Gastroesophageal sphincter (tissue), 4 donors: ENCODE data around the gene C12orf56. TPM values are rescaled to one million over a fixed set of nuclear protein-coding genes. Genes with fewer than 3 reads are reported as not detected.
"Not testable (repeated sequence)": the region's sequence is repeated elsewhere in the genome, so short reads cannot be mapped to it uniquely, and the experiment has no call there.

ENCODE experiments used
- ATAC-seq: fragments of 150-250 bp; one replicate; pipeline ENCODE4 v1.9.1; 2016; ENCODE audit warnings: mild to moderate bottlenecking, moderate library complexity
- H3K27ac ChIP-seq, 4 donors: fragments of 200-600 bp; sonication (generic) in 3 of 4; 1 replicate in 3 of 4; 2 replicates in 1 of 4; pipeline ENCODE4 v1.5.1; 2016 to 2019
- H3K27me3 ChIP-seq: fragments of 200-600 bp; sonication (generic); one replicate; pipeline ENCODE4 v1.5.1; 2019
- H3K36me3 ChIP-seq, 2 donors: fragments of 200-600 bp; sonication (generic); one replicate each; pipeline ENCODE4 v1.5.1; 2019; ENCODE audit warnings: control low read depth in 1 of 2
- H3K4me1 ChIP-seq, 3 donors: fragments of 200-600 bp; sonication (generic); 1 replicate in 2 of 3; 2 replicates in 1 of 3; pipeline ENCODE4 v1.5.1; 2016 to 2019; ENCODE audit warnings: control low read depth in 2 of 3
- H3K4me3 ChIP-seq, 2 donors: fragments of 200-600 bp; sonication (generic); one replicate each; pipeline ENCODE4 v1.5.1; 2019; ENCODE audit warnings: mild to moderate bottlenecking in 1 of 2, moderate library complexity in 1 of 2
- H3K9me3 ChIP-seq, 3 donors: fragments of 200-600 bp; sonication (generic); one replicate each; pipeline ENCODE4 v1.5.1; 2017 to 2019; ENCODE audit warnings: control low read depth in 2 of 3
- CTCF ChIP-seq, 4 experiments: fragments of 200-600 bp in 2 of 4; fragments of 450-650 bp in 2 of 4; sonication (generic) in 1 of 4; IDR thresholded peaks; one replicate each; pipeline ENCODE4 v1.5.1; 2017 to 2019; ENCODE audit warnings: antibody characterized with exemption in 4 of 4, mild to moderate bottlenecking in 2 of 4, moderate library complexity in 2 of 4
- EP300 ChIP-seq: sonication (generic); formaldehyde crosslinking; IDR thresholded peaks from one replicate; pipeline ENCODE4 v1.6.1; 2017; ENCODE audit warnings: antibody characterized with exemption, mild to moderate bottlenecking
- POLR2A ChIP-seq, 2 donors: fragments of 450-650 bp; IDR thresholded peaks; one replicate each; pipeline ENCODE4 v1.6.1; 2017; ENCODE audit warnings: antibody characterized with exemption in 2 of 2, mild to moderate bottlenecking in 2 of 2, moderate library complexity in 1 of 2
- POLR2AphosphoS5 ChIP-seq: sonication (generic); formaldehyde crosslinking; IDR thresholded peaks from one replicate; pipeline ENCODE4 v1.6.1; 2017; ENCODE audit warnings: antibody characterized with exemption
- WGBS, 2 donors: methylation state at CpG; one replicate each; pipeline ENCODE4 v1.1.5; 2018; ENCODE audit warnings: low coverage in 1 of 2; 5-methylcytosine and 5-hydroxymethylcytosine counted together
- total RNA-seq, 4 donors: library from RNA; depleted of rRNA; stranded (reverse); fragments of >200 nt; gene quantifications; one replicate each; pipeline ENCODE4 v1.1.0, GENCODE V29; 2016

The C12orf56 gene
- total RNA-seq, 4 donors from 2014 or later: not detected

- ATAC-seq: no peak
- H3K9me3 ChIP-seq: peaks cover 0 to 5% (median 0%) of the 10 kb centered on the region in 3 donors
- 64 to 88% methylated on average over 4 of the region's 4 CpGs for WGBS, 2 donors
- H3K36me3 ChIP-seq: no peaks in the 10 kb centered on the region
- H3K4me1 ChIP-seq: no peaks in the 10 kb centered on the region
- no peak overlapping the region for H3K27ac ChIP-seq
- TF ChIP-seq CTCF (IDR thresholded peaks at IDR 0.05) (no peak), POLR2AphosphoS5 (no peak), POLR2A (IDR thresholded peaks at IDR 0.05) (no peak), EP300 (no peak)
- H3K27me3 ChIP-seq: no peaks in the 10 kb centered on the region
- H3K4me3 ChIP-seq: no peak overlapping the region
These were observed 54.6 kb downstream of the C12orf56 start for GRCh38 chr12:64335886-64336466.

GRCh38 chr12:64332938-64333337 lies 57.6 kb downstream of the C12orf56 start:
- ATAC-seq: no peak

GRCh38 chr12:64332296-64332695 lies 58.3 kb downstream of the C12orf56 start:
- no peak for ATAC-seq
- H3K4me3 ChIP-seq: no peak overlapping the region
- H3K27ac ChIP-seq: no peak overlapping the region
- H3K27me3 ChIP-seq: no peaks in the 10 kb centered on the region
- H3K4me1 ChIP-seq: no peaks in the 10 kb centered on the region
- TF ChIP-seq EP300: no peak
- no peak for TF ChIP-seq POLR2AphosphoS5
- no peaks in the 10 kb centered on the region for H3K36me3 ChIP-seq
- 94 to 97% methylated on average over 3 to 5 of the region's 5 CpGs for WGBS, 2 donors
- no peaks in the 10 kb centered on the region for H3K9me3 ChIP-seq

More at GRCh38 chr12:64332938-64333337, 57.6 kb downstream of the C12orf56 start:
- Histone ChIP-seq H3K27ac (no peak overlapping the region), H3K4me1 (no peaks in the 10 kb centered on the region), H3K9me3 (no peaks in the 10 kb centered on the region), H3K36me3 (no peaks in the 10 kb centered on the region), H3K27me3 (no peaks in the 10 kb centered on the region), H3K4me3 (no peak overlapping the region)
- 76 to 80% methylated on average over 2 of the region's 2 CpGs for WGBS, 2 donors
- no peak for TF ChIP-seq POLR2A (IDR thresholded peaks at IDR 0.05)
- TF ChIP-seq CTCF (IDR thresholded peaks at IDR 0.05): no peak
- no peak for TF ChIP-seq EP300
- no peak for TF ChIP-seq POLR2AphosphoS5

GRCh38 chr12:64329031-64329710 lies 61.4 kb downstream of the C12orf56 start:
- H3K36me3 ChIP-seq, ATAC-seq: not testable (repeated sequence)
- WGBS, 2 donors: 74 to 85% methylated on average over 6 to 7 of the region's 9 CpGs

GRCh38 chr12:64325055-64325454 lies 65.5 kb downstream of the C12orf56 start:
- no peaks in the 10 kb centered on the region for H3K27me3 ChIP-seq
- ATAC-seq: no peak
- H3K9me3 ChIP-seq: no peaks in the 10 kb centered on the region
- 22 to 71% methylated on average over 1 of the region's 2 CpGs for WGBS, 2 donors
- H3K36me3 ChIP-seq: no peaks in the 10 kb centered on the region
- no peaks in the 10 kb centered on the region for H3K4me1 ChIP-seq
- no peak overlapping the region for H3K4me3 ChIP-seq
- H3K27ac ChIP-seq: no peak overlapping the region
- no peak for TF ChIP-seq POLR2A (IDR thresholded peaks at IDR 0.05)
- no peak for TF ChIP-seq CTCF (IDR thresholded peaks at IDR 0.05)
- TF ChIP-seq EP300: no peak
- no peak for TF ChIP-seq POLR2AphosphoS5

More at GRCh38 chr12:64329031-64329710, 61.4 kb downstream of the C12orf56 start:
- not testable (repeated sequence) for H3K4me1 ChIP-seq, H3K27ac ChIP-seq, H3K4me3 ChIP-seq, H3K27me3 ChIP-seq, H3K9me3 ChIP-seq
